LNCAP (cell line): ENCODE results near the gene ZNF574.

Source experiments
- TF ChIP-seq, protein P1 (sequence below): fragments of 450-650 bp; IDR thresholded peaks from 2 replicates; pipeline ENCODE4 v1.5.1; 2017; ENCODE audit warnings: mild to moderate bottlenecking

Gene ZNF574

DNA sequence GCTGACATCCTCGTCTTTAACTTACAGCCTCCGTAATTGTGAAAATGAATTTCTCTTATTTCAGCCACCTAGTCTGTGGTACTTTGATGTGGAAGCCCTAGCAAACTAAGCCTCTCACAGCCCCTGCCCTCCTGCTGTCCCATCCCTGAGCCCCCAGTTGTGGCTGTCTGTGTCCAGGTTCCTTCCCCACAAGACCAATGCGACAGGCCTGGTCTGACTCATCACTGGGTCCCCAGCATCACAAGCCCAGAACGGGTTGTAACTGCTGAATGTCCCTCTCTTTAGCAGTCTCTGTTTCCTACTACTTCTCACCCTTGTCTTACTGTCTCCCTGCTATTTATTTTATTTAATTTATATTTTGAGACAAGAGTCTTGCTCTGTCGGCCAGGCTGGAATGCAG lies 50.6 kb downstream of the ZNF574 start:
- TF ChIP-seq, protein P1, sequence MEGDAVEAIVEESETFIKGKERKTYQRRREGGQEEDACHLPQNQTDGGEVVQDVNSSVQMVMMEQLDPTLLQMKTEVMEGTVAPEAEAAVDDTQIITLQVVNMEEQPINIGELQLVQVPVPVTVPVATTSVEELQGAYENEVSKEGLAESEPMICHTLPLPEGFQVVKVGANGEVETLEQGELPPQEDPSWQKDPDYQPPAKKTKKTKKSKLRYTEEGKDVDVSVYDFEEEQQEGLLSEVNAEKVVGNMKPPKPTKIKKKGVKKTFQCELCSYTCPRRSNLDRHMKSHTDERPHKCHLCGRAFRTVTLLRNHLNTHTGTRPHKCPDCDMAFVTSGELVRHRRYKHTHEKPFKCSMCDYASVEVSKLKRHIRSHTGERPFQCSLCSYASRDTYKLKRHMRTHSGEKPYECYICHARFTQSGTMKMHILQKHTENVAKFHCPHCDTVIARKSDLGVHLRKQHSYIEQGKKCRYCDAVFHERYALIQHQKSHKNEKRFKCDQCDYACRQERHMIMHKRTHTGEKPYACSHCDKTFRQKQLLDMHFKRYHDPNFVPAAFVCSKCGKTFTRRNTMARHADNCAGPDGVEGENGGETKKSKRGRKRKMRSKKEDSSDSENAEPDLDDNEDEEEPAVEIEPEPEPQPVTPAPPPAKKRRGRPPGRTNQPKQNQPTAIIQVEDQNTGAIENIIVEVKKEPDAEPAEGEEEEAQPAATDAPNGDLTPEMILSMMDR = no peak

DNA sequence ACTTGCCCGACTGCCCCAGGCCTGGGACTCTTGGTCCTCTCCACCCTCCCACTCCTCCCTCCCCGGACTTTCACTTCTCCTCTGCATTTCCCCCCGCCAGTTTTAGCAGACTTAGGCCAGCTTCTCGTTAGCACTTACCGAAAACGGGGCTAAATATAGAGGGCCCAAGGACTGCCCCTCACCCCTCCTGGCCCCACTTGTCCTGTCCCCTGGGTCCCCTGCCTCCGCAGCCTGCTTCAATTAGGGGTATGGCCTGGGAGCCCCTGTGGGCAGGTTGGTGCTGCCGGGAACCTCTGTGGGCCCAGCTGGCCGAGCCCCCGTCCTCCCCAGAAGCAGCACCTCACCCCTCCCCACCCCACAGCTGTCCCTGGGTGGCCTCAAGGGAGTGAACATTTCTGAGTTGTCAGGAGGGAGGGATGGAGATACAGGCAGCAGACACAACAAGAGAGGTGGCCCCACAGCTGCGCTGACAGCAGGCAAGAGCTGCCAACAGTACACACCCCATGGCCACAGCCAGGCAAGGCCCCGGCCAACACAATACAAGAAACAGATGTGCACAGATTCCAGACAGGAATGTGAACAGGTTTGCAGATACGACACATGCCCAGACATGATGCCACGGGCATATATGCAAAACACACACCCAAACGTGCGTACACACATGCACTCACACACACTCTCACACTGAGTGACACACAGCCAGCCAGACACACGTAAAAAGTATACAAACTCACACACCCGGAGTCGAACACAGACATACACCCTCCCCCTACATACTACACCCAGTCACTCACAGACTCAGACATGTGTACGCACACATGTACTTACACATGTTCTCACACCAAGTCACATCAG lies 53.7 kb downstream of the ZNF574 start:
- TF ChIP-seq, protein P1 = no peak

DNA sequence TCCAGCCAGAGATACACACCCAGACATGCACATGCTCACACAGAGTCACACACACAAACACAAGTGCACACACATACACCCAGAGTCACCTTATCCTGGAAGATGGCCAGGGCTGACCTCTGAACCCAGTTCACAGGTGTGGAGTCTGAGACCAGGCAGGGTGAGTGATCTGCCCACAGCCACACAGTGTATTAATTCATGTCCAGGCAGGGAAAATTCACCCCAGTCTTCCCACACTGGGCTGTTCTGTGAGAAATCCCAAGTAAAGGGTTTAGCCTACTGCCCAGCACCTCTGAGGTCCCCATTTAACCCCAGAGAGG lies 54.2 kb downstream of the ZNF574 start:
- TF ChIP-seq, protein P1 = no peak
